ENCODE data around the gene RAD51D. TPM values are rescaled to one million over a fixed set of nuclear protein-coding genes. Genes with fewer than 3 reads are reported as not detected.
"Not testable (repeated sequence)": the region's sequence is repeated elsewhere in the genome, so short reads cannot be mapped to it uniquely, and the experiment has no call there.

Gene RAD51D
- total RNA-seq, 2 donors from 2014 or later = 27.8 to 68.3 TPM

DNA sequence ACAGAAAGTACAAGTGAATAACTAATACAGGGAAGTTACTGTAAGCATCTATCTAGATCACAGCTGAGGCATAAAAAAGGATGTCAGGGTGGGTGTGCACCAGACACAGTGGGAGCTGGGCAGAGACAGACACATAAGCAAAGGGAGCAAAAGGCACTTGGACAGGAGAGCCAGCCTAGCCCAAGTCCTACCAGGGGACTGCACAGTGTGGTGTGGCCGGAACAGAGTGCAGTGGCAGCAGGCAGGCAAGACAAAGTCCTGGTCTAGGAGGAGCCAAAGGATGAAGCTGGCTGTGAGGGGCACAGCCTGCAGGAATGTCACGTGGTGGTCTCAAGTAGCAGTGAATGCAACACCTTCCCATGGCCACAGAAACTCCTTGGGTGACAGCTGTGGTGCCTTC is 21.9 kb downstream of the RAD51D start:
- Mint-ChIP-seq H3K27ac (no peak overlapping the region), H3K27me3 (no peaks in the 10 kb centered on the region), H3K4me3 (no peak overlapping the region), H3K9me3 (no peaks in the 10 kb centered on the region), H3K36me3 (peaks cover 16% of the 10 kb centered on the region), H3K4me1 (ENCODE audit: low read depth in 2 of 2) (peaks cover 4 to 9% of the 10 kb centered on the region in 2 donors)
- ATAC-seq = no peak
- no peak for DNase-seq (ENCODE audit: low spot score)

DNA sequence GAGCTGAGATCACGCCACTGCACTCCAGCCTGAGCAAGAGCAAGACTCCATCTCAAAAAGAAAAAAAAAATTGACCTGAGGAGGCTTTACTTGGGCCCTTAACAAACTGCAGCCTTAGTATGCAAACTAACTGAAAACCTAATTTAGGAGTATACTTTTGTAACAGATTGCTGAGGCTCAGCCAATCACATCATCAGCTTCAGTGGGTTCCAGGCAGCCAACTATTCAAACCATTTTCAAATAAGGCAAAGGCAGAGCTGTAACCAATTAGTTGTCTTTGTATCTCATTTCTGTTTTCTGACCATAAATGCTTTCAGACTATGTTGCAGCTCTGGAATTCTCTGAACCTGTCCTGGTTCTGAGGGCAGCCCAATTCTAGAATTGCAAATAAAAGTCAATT is 23.9 kb downstream of the RAD51D start:
- H3K36me3 Mint-ChIP-seq = peaks cover 14% of the 10 kb centered on the region
- ATAC-seq = no peak
- no peak overlapping the region for H3K27ac Mint-ChIP-seq
- H3K9me3 Mint-ChIP-seq = no peaks in the 10 kb centered on the region
- no peak overlapping the region for H3K4me3 Mint-ChIP-seq
- DNase-seq (ENCODE audit: low spot score) = no peak
- H3K4me1 Mint-ChIP-seq (ENCODE audit: low read depth in 2 of 2) = peaks cover 10 to 15% of the 10 kb centered on the region in 2 donors
- no peaks in the 10 kb centered on the region for H3K27me3 Mint-ChIP-seq

DNA sequence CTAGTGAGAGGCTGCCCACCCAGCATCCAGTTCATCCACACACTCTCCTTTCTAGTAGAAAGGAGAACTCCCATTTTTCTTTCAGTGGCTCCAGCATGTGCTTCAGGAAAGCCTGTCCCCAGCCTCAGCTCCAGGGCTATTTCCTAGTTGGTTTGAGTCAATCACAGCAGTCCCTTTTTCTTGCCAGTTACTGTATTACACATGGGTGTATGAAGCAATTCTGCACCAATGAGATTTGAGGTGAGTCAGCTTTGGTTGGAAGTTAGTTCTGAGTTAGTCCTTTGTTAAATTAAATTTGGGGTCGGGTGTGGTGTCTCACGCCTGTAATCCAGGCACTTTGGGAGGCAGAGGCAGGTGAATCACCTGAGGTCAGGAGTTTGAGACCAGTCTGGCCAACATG is 24.8 kb downstream of the RAD51D start:
- Mint-ChIP-seq H3K4me1 (ENCODE audit: low read depth in 2 of 2) (peaks cover 13 to 17% of the 10 kb centered on the region in 2 donors), H3K36me3 (peaks cover 8% of the 10 kb centered on the region)
- peak; percentile 57 to 58 for ATAC-seq

DNA sequence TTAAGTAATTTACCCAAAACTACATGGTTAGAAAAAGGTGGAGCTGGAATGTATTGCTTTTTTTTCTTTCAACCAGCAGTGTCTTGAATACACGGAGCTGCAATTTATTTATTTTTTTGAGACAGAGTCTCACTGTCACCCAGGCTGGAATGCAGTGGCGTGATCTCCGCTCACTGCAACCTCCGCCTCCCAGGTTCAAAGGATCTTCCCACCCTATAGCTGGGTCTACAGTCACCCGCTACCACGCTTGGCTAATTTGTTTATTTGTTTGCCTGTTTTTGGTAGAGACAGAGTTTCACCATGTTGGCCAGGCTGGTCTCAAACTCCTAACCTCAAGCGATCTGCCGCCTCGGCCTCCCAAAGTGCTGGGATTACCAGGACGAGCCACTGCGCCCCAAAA is 29.0 kb downstream of the RAD51D start:
- not testable (repeated sequence) for H3K36me3 Mint-ChIP-seq; H3K4me3 Mint-ChIP-seq; H3K9me3 Mint-ChIP-seq; H3K27me3 Mint-ChIP-seq; DNase-seq (ENCODE audit: low spot score); ATAC-seq
- Mint-ChIP-seq H3K27ac (peak overlapping the region; percentile 30 to 86), H3K4me1 (ENCODE audit: low read depth in 2 of 2) (peaks cover 34 to 44% of the 10 kb centered on the region in 2 donors)

More for the DNA sequence above, 24.8 kb downstream of the RAD51D start:
- Mint-ChIP-seq H3K4me3 (no peak overlapping the region), H3K27ac (no peak overlapping the region), H3K9me3 (no peaks in the 10 kb centered on the region), H3K27me3 (no peaks in the 10 kb centered on the region)
- no peak for DNase-seq (ENCODE audit: low spot score)

DNA sequence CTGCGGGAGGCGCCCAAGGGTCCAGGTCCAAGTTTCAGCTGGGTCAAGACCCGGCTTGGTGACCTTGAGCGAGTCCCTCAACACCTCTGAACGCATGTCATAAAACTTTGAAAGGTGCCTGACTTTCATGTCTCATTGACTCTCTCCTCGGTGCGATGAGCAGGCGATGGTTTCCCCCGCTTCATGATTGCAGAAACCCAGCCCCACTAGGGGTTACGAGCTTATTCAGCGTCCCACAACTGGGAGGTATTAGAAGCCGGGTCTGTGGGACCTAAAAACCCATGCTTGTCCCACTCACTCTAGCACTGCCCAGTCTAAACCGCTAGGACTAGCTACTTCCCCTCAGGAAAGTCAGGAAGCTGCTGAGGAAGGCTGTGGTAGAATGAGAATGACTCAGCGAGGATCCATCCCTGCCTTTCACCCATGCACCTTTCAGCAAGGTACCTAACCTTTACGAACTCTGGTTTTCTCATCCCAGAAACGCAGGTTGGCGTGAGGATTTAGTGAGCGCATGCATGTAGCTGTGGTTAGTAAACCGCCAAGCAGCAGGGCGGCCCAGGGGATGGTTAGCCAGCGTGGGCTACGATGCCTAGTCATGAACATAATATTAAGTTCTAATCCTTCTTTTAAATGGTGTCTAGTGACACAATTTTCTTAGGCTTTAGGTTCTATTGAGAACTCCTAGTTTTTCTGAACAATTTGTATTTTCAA is 29.9 kb downstream of the RAD51D start:
- DNase-seq (ENCODE audit: low spot score) (no peak), ATAC-seq (peak; percentile 28 to 29)
- H3K36me3 Mint-ChIP-seq = no peaks in the 10 kb centered on the region
- peaks cover 37 to 50% of the 10 kb centered on the region in 2 donors for H3K4me1 Mint-ChIP-seq (ENCODE audit: low read depth in 2 of 2)
- H3K9me3 Mint-ChIP-seq = no peaks in the 10 kb centered on the region
- no peaks in the 10 kb centered on the region for H3K27me3 Mint-ChIP-seq
- peak overlapping the region; percentile 83 for H3K4me3 Mint-ChIP-seq
- H3K27ac Mint-ChIP-seq = peak overlapping the region; percentile 86 to 96

DNA sequence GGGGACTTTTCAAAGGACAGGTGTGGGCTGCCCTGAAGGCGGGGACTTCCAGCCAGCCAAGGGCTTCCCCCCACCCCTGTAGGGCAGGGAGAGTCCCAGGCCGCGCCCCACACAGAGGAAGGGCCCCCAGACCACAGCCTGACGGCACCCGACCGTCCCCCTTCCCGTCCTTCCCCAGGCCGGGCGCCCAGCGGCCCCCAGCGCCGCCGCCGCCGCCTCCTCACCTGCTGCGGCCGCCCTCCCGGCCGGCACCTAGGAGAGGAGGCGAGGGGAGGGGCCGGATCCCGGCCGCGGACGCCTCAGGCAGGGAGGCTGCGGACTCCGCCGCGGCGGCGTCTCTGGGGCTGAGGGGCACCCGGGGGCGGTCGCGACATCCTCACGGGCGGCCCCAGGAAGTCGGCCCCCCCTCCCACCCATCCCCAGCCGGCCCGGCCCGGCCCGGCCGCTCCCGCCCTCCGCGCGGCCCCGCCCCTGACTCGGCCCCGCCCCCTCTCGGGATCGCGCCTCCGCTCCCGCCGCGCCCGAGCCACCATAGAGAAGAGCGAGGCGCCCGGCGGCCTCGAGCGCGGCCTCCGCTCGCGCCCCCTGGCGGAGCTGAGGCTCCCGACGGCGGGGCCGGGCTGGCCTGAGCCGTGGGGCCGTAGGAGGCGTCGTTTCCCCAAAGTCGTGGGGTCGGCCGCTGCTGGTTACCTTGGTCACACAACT is 30.6 kb downstream of the RAD51D start:
- Mint-ChIP-seq H3K4me3 (peak overlapping the region; percentile 95), H3K9me3 (no peaks in the 10 kb centered on the region), H3K4me1 (ENCODE audit: low read depth in 2 of 2) (peaks cover 36 to 50% of the 10 kb centered on the region in 2 donors), H3K27me3 (no peaks in the 10 kb centered on the region), H3K27ac (peak overlapping the region; percentile 94 to 97), H3K36me3 (no peaks in the 10 kb centered on the region)
- ATAC-seq = peak; percentile 90 to 93
- peak; percentile 93 for DNase-seq (ENCODE audit: low spot score)

DNA sequence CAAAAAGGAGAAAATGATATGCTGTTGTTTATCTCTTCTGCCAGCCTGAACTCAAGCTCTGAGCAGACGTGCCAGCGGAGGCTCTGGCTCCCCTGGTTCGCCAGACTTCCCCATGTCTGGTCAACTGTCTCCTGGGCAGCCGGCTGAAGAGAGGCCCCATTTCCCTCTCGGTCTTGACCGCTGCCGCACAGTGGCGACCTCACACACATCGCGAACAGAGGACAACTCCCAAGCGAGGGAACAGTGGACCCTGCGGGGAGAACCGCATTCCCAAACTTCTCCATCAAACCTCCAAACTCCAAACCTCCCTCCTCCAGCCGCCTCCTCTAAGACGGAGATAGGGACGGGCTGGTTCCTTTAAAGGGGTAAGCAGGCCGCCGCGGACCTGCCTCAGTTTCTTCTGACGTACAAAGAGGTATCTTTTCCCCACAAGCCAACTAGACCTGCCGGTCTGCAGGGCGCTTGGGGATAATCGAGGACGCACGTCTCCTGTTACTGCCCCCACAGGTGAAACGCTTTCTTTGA is 31.2 kb downstream of the RAD51D start:
- Mint-ChIP-seq H3K27me3 (no peaks in the 10 kb centered on the region), H3K36me3 (no peaks in the 10 kb centered on the region), H3K9me3 (no peaks in the 10 kb centered on the region), H3K4me3 (peak overlapping the region; percentile 95), H3K4me1 (ENCODE audit: low read depth in 2 of 2) (peaks cover 36 to 52% of the 10 kb centered on the region in 2 donors), H3K27ac (peak overlapping the region; percentile 94 to 97)
- DNase-seq (ENCODE audit: low spot score) = no peak
- no peak for ATAC-seq

DNA sequence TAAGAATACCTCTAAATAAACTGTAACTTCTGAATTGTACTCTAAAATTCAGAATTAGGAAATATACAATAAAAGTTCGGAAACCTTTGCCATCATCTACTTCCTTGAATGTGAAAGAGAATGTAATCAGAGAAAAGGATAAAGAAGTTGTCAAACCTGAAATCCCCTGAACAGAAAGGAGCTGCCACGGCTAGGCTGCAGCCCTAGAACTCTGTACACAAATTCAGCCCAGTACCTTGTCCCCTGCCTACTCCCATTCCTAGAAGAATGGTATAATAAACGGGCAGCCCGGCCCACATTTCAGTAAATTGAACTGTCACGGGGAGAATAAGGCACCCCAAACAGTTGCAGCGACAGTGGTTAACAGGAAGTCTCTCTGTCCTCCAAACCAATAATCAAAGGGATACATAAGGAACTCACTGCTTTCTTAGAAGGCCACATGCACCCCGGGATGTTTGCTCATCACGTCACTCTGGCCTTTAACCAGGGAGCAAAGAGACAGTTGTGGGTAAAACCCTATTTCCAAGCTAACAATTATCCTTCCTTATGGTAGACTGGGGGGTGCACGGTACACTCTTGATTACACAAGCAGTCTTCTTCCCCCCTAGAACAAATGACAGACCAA is 31.8 kb downstream of the RAD51D start:
- H3K27me3 Mint-ChIP-seq = no peaks in the 10 kb centered on the region
- DNase-seq (ENCODE audit: low spot score) (no peak), ATAC-seq (no peak)
- peaks cover 40 to 58% of the 10 kb centered on the region in 2 donors for H3K4me1 Mint-ChIP-seq (ENCODE audit: low read depth in 2 of 2)
- H3K27ac Mint-ChIP-seq = peak overlapping the region; percentile 94 to 97
- H3K4me3 Mint-ChIP-seq = peak overlapping the region; percentile 95
- H3K9me3 Mint-ChIP-seq = no peaks in the 10 kb centered on the region
- H3K36me3 Mint-ChIP-seq = no peaks in the 10 kb centered on the region

DNA sequence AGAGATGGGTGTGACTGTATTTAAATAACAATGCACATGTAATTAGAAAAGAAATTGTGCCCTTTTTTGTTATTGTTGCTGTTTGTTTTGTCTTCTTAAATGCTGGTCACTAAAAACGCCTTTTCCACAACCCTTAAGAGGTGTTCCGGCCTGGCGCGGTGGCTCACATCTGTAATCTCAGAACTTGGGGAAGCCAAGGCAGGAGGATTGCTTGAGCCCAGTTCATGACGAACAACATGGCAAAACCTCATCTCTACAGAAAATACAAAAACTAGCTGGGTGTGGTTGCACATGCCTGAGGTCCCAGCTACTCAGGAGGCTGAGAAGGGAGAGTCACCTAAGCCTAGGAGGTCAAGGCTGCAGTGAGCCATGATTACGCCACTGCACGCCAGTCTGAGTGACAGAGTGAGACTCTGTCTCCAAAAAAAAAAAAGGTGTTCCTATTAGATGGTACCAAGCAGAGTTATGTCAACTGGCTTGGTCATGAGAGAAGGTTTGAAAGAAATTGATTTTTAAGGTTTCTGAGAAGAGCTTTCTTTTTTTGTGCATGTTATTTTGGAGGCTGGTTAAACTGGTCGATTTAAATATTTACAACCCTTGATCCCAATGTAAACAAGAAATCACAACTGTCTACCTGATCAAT is 32.6 kb downstream of the RAD51D start:
- peak overlapping the region; percentile 94 to 97 for H3K27ac Mint-ChIP-seq
- no peaks in the 10 kb centered on the region for H3K9me3 Mint-ChIP-seq
- peak overlapping the region; percentile 95 for H3K4me3 Mint-ChIP-seq
- H3K36me3 Mint-ChIP-seq = no peaks in the 10 kb centered on the region
- no peaks in the 10 kb centered on the region for H3K27me3 Mint-ChIP-seq
- H3K4me1 Mint-ChIP-seq (ENCODE audit: low read depth in 2 of 2) = peaks cover 47 to 66% of the 10 kb centered on the region in 2 donors
- DNase-seq (ENCODE audit: low spot score) (no peak), ATAC-seq (no peak)

DNA sequence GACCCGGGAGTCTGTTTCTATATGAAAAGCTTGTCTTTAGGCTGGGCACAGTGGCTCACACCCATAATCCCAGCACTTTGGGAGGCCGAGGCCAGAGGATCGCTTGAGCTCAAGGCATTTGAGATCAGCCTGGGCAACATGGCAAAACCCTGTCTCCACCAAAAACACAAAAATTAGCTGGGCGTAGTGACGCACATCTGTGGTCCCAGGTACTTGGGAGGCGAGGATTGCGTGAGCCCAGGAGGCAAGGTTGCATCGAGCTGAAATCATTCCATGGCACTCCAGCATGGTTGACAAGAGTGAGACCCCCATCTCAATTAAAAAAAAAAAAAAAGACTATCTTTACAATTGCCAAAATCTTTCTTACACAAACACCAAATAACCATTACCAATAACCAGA is 33.5 kb downstream of the RAD51D start:
- ATAC-seq (no peak), DNase-seq (ENCODE audit: low spot score) (no peak)
- Mint-ChIP-seq H3K4me1 (ENCODE audit: low read depth in 2 of 2) (peaks cover 49 to 71% of the 10 kb centered on the region in 2 donors), H3K9me3 (no peaks in the 10 kb centered on the region), H3K27me3 (no peaks in the 10 kb centered on the region), H3K36me3 (no peaks in the 10 kb centered on the region), H3K27ac (peak overlapping the region; percentile 94 to 97), H3K4me3 (peak overlapping the region; percentile 95)

DNA sequence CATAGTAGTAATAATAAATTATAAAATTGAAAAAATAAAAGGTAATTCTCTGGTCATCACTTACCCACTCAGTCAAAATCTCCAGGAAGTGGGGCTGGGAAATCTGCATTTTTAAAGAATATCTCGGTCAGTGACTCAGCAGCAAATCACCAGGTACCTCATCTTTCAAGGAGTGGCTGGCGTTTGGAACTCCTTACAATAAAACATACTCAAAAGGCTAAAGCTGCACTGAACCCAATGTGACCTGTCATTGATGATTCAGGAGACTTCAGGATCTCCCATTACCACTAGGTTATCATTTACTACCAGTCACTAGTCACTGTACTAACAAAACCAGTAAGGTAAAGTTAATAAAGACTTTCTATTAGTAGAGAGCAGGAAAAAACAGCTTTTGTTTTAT is 34.7 kb downstream of the RAD51D start:
- H3K9me3 Mint-ChIP-seq = no peaks in the 10 kb centered on the region
- H3K4me3 Mint-ChIP-seq = peak overlapping the region; percentile 95
- no peaks in the 10 kb centered on the region for H3K27me3 Mint-ChIP-seq
- ATAC-seq (no peak), DNase-seq (ENCODE audit: low spot score) (no peak)
- H3K27ac Mint-ChIP-seq = peak overlapping the region; percentile 94 to 97
- H3K36me3 Mint-ChIP-seq = no peaks in the 10 kb centered on the region
- H3K4me1 Mint-ChIP-seq (ENCODE audit: low read depth in 2 of 2) = peaks cover 54 to 77% of the 10 kb centered on the region in 2 donors

DNA sequence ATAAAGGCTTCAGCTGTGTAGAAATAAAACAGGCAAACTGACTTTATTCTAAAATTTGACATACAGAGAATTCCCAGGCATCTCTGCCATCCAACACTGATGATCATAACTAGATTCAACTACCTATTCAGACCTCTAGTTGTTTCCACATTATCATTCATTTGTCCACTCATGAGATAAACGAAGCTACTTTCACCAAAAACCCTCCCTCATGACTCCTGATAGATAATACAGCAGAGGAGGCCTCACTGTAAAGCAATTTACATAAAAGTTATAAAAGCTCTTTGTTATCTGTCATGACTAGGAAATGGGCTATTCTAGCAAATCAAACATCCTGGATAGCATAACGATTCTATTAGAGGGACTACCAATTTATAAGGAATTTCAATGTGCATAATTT is 36.6 kb downstream of the RAD51D start:
- Mint-ChIP-seq H3K9me3 (no peaks in the 10 kb centered on the region), H3K4me1 (ENCODE audit: low read depth in 2 of 2) (peaks cover 55 to 77% of the 10 kb centered on the region in 2 donors), H3K27ac (peak overlapping the region; percentile 52 to 82), H3K4me3 (peak overlapping the region; percentile 77), H3K36me3 (no peaks in the 10 kb centered on the region), H3K27me3 (no peaks in the 10 kb centered on the region)
- ATAC-seq (no peak), DNase-seq (ENCODE audit: low spot score) (no peak)

DNA sequence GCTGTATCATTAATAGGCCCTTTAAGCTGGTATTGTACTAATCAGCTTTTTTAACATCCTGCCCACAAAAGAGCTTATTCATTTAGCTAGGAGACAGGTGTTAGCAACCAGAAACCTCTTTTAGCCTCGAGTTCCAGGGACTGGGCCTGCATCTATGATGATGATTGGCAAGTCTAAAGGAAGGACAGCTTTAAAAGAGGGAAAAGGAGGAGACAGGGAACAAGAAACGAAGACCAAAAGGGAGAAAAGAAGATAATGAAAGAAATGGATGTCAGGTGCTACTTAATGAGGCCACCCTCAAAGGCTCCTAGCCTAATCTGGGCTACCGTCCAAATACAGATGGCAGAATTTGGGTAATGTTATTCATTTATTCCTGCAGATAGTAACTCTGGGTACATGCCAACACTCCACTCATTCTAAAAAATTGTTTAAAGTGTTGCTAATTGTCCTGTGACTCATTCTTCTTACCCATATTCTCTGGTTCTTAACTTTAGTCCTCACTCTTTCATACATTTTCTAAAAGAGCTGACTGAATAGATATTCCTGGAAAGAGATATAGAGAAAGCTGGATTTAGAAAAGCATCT is 37.5 kb downstream of the RAD51D start:
- DNase-seq (ENCODE audit: low spot score) (no peak), ATAC-seq (peak in 1 of 2 donors; percentile 81)
- Mint-ChIP-seq H3K4me3 (peak overlapping the region; percentile 77), H3K27me3 (no peaks in the 10 kb centered on the region), H3K27ac (peak overlapping the region; percentile 52 to 82), H3K36me3 (peaks cover 4% of the 10 kb centered on the region), H3K9me3 (no peaks in the 10 kb centered on the region), H3K4me1 (ENCODE audit: low read depth in 2 of 2) (peaks cover 59 to 77% of the 10 kb centered on the region in 2 donors)

Data from natural killer cell treated with Interleukin-12 subunit alpha and Interleukin-12 subunit beta and Interleukin-15 and Interleukin-18, amount 100 ng/mL, for 72 hours (primary cell).